OCI-LY7 (cell line): ENCODE measurements around the gene CASP8. TPM values are rescaled to one million over a fixed set of nuclear protein-coding genes. Genes with fewer than 3 reads are reported as not detected.

Experiments used
- BruUV-seq: library from RNA; stranded (reverse); fragments of 400-500 nt; replicated peaks from 2 replicates; lab custom pipeline; 2021; lab: Mats Ljungman, UMichigan
- CTCF ChIA-PET: fragments of 300-600 bp; sonication (Branson Sonifier 250); formaldehyde crosslinking; loops from one replicate; lab custom pipeline; 2022; ENCODE audit warnings: antibody characterized with exemption; ENCODE audit not compliant: unreplicated experiment; lab: Charles Lee
- POLR2A ChIA-PET: fragments of 300-600 bp; sonication (Branson Sonifier 250); formaldehyde crosslinking; loops from one replicate; lab custom pipeline; 2022; ENCODE audit warnings: antibody characterized with exemption; lab: Charles Lee
- DNase-seq: peaks from one replicate; pipeline ENCODE4 v3.0.0-alpha.2; 2015; ENCODE audit warnings: low spot score
- H2AFZ ChIP-seq: fragments of 200-600 bp; sonication (generic), shearing (Covaris generic); 2 replicates; pipeline ENCODE4 v1.6.1; 2014; ENCODE audit warnings: mild to moderate bottlenecking, antibody characterized with exemption, low read length, moderate library complexity
- H3K27ac ChIP-seq: fragments of 200-600 bp; sonication (generic); 2 replicates; pipeline ENCODE4 v1.5.1; 2014; ENCODE audit warnings: mixed run types, low read depth, mild to moderate bottlenecking, moderate library complexity, low read length, inconsistent platforms; ENCODE audit not compliant: poor library complexity, severe bottlenecking
- H3K36me3 ChIP-seq: fragments of 200-600 bp; sonication (generic); 2 replicates; pipeline ENCODE4 v1.6.1; 2014; ENCODE audit warnings: mild to moderate bottlenecking, antibody characterized with exemption, low read length, moderate library complexity, mixed read lengths; ENCODE audit not compliant: insufficient read depth
- H3K4me1 ChIP-seq: fragments of 200-600 bp; sonication (generic); 2 replicates; pipeline ENCODE4 v1.5.1; 2014; ENCODE audit warnings: mild to moderate bottlenecking, low read length; ENCODE audit not compliant: insufficient read depth, poor library complexity, severe bottlenecking
- H3K4me2 ChIP-seq: fragments of 200-600 bp; sonication (generic); 2 replicates; pipeline ENCODE4 v1.6.1; 2014; ENCODE audit warnings: mild to moderate bottlenecking, low read length
- H3K4me3 ChIP-seq: fragments of 200-600 bp; sonication (generic); 2 replicates; pipeline ENCODE4 v1.5.1; 2014; ENCODE audit warnings: mild to moderate bottlenecking, low read depth, low read length; ENCODE audit not compliant: poor library complexity, severe bottlenecking
- H3K79me2 ChIP-seq: fragments of 200-600 bp; sonication (generic); 2 replicates; pipeline ENCODE4 v1.6.1; 2016; ENCODE audit warnings: low read depth, mild to moderate bottlenecking, low read length, moderate library complexity, mixed read lengths; ENCODE audit not compliant: insufficient read depth
- H3K9me2 ChIP-seq: fragments of 200-600 bp; sonication (generic); 2 replicates; pipeline ENCODE4 v1.6.1; 2016; ENCODE audit warnings: mild to moderate bottlenecking, low read length, mixed read lengths; ENCODE audit not compliant: insufficient read depth
- H3K9me3 ChIP-seq: fragments of 200-600 bp; sonication (generic); 2 replicates; pipeline ENCODE4 v1.6.1; 2014; ENCODE audit warnings: mild to moderate bottlenecking, mixed run types, low read length, mixed read lengths
- H4K20me1 ChIP-seq: fragments of 200-600 bp; sonication (generic); 2 replicates; pipeline ENCODE4 v1.6.1; 2014; ENCODE audit warnings: mild to moderate bottlenecking, antibody characterized with exemption, low read length, moderate library complexity, mixed read lengths; ENCODE audit not compliant: insufficient read depth
- CTCF ChIP-seq: fragments of 200-600 bp; sonication (generic); conservative IDR thresholded peaks from 2 replicates; pipeline ENCODE4 v1.5.1; 2014; ENCODE audit warnings: mild to moderate bottlenecking, antibody characterized with exemption, low read length, moderate library complexity, mixed read lengths
- EZH2phosphoT487 ChIP-seq: fragments of 200-600 bp; sonication (generic); IDR thresholded peaks from 2 replicates; pipeline ENCODE4 v1.6.1; 2018; ENCODE audit warnings: low read depth, borderline replicate concordance, mild to moderate bottlenecking, mixed run types, antibody characterized with exemption, low read length, moderate library complexity, mixed read lengths
- intact Hi-C: fragments of 100-400 bp; cut with micrococcal nuclease; formaldehyde crosslinking; loops from one replicate; pipeline ENCODE4 v1.10.0; 2022; ENCODE audit not compliant: unreplicated experiment
- total RNA-seq, 2 experiments: library from RNA; depleted of rRNA in 1 of 2; stranded (reverse); fragments of >200 nt in 1 of 2; shearing (Covaris generic) in 1 of 2; gene quantifications; 2 replicates each; pipeline ENCODE4 v1.2.3, GENCODE V29; 2014 to 2022

CASP8 gene
- total RNA-seq, 2 experiments from 2014 or later: 32.4 to 34.7 TPM

GRCh38 chr2:201233192-201233811, 27.0 kb upstream of the CASP8 start:
- Histone ChIP-seq H3K9me2 (no peaks in the 10 kb centered on the region), H4K20me1 (peaks cover 14% of the 10 kb centered on the region; the same call in 1 of the 2 replicates), H2AFZ (peak overlapping the region; percentile 97), H3K27ac (peak overlapping the region; percentile 61), H3K79me2 (peaks cover 43% of the 10 kb centered on the region), H3K4me2 (peak overlapping the region; percentile 82), H3K4me1 (peaks cover 37% of the 10 kb centered on the region), H3K4me3 (peak overlapping the region; percentile 78), H3K9me3 (no peaks in the 10 kb centered on the region), H3K36me3 (peaks cover 14% of the 10 kb centered on the region)
- no TSS peak for BruUV-seq
- DNase-seq: peak; percentile 96
- TF ChIP-seq CTCF (no peak), EZH2phosphoT487 (no peak)
- intact Hi-C loops: loop anchor here (1.0 to 5.0 kb wide), 7 partner anchors 57 to 520 kb away; partner anchors contain the start of genes HYCC2, ORC2, STRADB and TMEM237
- ChIA-PET POLR2A (interaction anchor here (0.7 to 2.1 kb wide), 17 partner anchors 9 to 511 kb away, joined by 3 to 10 read pairs (median 5); partner anchors contain the start of genes CASP10, NIF3L1, ORC2 and PPIL3), CTCF (interaction anchor here (0.9 to 1.9 kb wide), 4 partner anchors 10 to 332 kb away, joined by 3 to 9 read pairs (median 5); partner anchors contain the start of gene CASP8)

- ChIA-PET POLR2A (interaction anchor here (0.6 to 2.0 kb wide), 15 partner anchors 9 to 406 kb away, joined by 3 to 10 read pairs (median 4); partner anchors contain the start of genes CASP10, NIF3L1, ORC2 and PPIL3), CTCF (interaction anchor here (0.9 to 1.4 kb wide), 2 partner anchors 28 to 332 kb away, joined by 3 to 7 read pairs; partner anchors contain the start of gene CASP8)
- H3K9me3 ChIP-seq: no peaks in the 10 kb centered on the region
- no peaks in the 10 kb centered on the region for H3K9me2 ChIP-seq
- H3K79me2 ChIP-seq: peaks cover 43% of the 10 kb centered on the region
- intact Hi-C loops: loop anchor here (1.0 to 5.0 kb wide), 7 partner anchors 57 to 521 kb away; partner anchors contain the start of genes HYCC2, ORC2, STRADB and TMEM237
- peak overlapping the region; percentile 78 for H3K4me3 ChIP-seq
- H3K4me2 ChIP-seq: peak overlapping the region; percentile 82
- peak; percentile 41 for DNase-seq
- peaks cover 14% of the 10 kb centered on the region for H3K36me3 ChIP-seq
- H4K20me1 ChIP-seq: peaks cover 14% of the 10 kb centered on the region; the same call in 1 of the 2 replicates
- H3K4me1 ChIP-seq: peaks cover 30% of the 10 kb centered on the region
- TF ChIP-seq CTCF: no peak
- no peak for TF ChIP-seq EZH2phosphoT487
- BruUV-seq: TSS peak; percentile 76
- peak overlapping the region; percentile 61 for H3K27ac ChIP-seq
- peak overlapping the region; percentile 97 for H2AFZ ChIP-seq
These were observed 26.3 kb upstream of the CASP8 start for GRCh38 chr2:201233812-201234662.
